HEK293T (cell line): ENCODE data around the gene FCN2.

Source experiments
- ARNT ChIP-seq: fragments of 450-650 bp; IDR thresholded peaks from 2 replicates; pipeline ENCODE4 v1.6.1; 2017; ENCODE audit warnings: mild to moderate bottlenecking
- ELF4 ChIP-seq: fragments of 450-650 bp; IDR thresholded peaks from 2 replicates; pipeline ENCODE4 v1.6.1; 2017; ENCODE audit warnings: antibody characterized with exemption
- FOXA1 ChIP-seq: fragments of 450-650 bp; IDR thresholded peaks from 2 replicates; pipeline ENCODE4 v1.6.1; 2016; ENCODE audit warnings: mild to moderate bottlenecking
- FOXK2 ChIP-seq: fragments of 450-650 bp; IDR thresholded peaks from 2 replicates; pipeline ENCODE4 v1.6.1; 2016; ENCODE audit warnings: mild to moderate bottlenecking
- FOXM1 ChIP-seq: fragments of 450-650 bp; IDR thresholded peaks from 2 replicates; pipeline ENCODE4 v1.6.1; 2017; ENCODE audit warnings: mild to moderate bottlenecking, borderline replicate concordance
- HDGF ChIP-seq: fragments of 450-650 bp; IDR thresholded peaks from 2 replicates; pipeline ENCODE4 v1.6.1; 2017; ENCODE audit warnings: antibody characterized with exemption, borderline replicate concordance
- LEF1 ChIP-seq: fragments of 450-650 bp; IDR thresholded peaks from 2 replicates; pipeline ENCODE4 v1.6.1; 2017; ENCODE audit warnings: mild to moderate bottlenecking, borderline replicate concordance
- NFRKB ChIP-seq: fragments of 450-650 bp; IDR thresholded peaks from 2 replicates; pipeline ENCODE4 v1.6.1; 2016; ENCODE audit warnings: mild to moderate bottlenecking, moderate library complexity
- PKNOX1 ChIP-seq: fragments of 450-650 bp; IDR thresholded peaks from 2 replicates; pipeline ENCODE4 v1.6.1; 2016
- SP1 ChIP-seq: fragments of 450-650 bp; IDR thresholded peaks from 2 replicates; pipeline ENCODE4 v1.6.1; 2017
- SUZ12 ChIP-seq: fragments of 450-650 bp; IDR thresholded peaks from 2 replicates; pipeline ENCODE4 v1.6.1; 2016; ENCODE audit warnings: mild to moderate bottlenecking

- no peak for TF ChIP-seq PKNOX1
- no peak for TF ChIP-seq ARNT
- no peak for TF ChIP-seq FOXM1
- no peak for TF ChIP-seq SUZ12
- no peak for TF ChIP-seq SP1
- no peak for TF ChIP-seq FOXA1
- no peak for TF ChIP-seq NFRKB
- no peak for TF ChIP-seq LEF1
- TF ChIP-seq HDGF: no peak
- TF ChIP-seq FOXK2: no peak
- no peak for TF ChIP-seq ELF4
These were observed 33.5 kb upstream of the FCN2 start for GRCh38 chr9:134847138-134847537.
